Activated CD8-positive, alpha-beta memory T cell treated with anti-CD3 and anti-CD28 coated beads, Interleukin-2, amount 50 U/mL, for 24 hours (primary cell): ENCODE data around the gene TLE1.
"Not testable (repeated sequence)": the region's sequence is repeated elsewhere in the genome, so short reads cannot be mapped to it uniquely, and the experiment has no call there.

Experiments used
- DNase-seq: peaks from one replicate; pipeline ENCODE4 v3.0.0-alpha.2; 2020; ENCODE audit errors: extremely low read depth

The TLE1 gene

GRCh38 chr9:81652058-81652687 is 37.2 kb downstream of the TLE1 start:
- no peak for DNase-seq

DNA sequence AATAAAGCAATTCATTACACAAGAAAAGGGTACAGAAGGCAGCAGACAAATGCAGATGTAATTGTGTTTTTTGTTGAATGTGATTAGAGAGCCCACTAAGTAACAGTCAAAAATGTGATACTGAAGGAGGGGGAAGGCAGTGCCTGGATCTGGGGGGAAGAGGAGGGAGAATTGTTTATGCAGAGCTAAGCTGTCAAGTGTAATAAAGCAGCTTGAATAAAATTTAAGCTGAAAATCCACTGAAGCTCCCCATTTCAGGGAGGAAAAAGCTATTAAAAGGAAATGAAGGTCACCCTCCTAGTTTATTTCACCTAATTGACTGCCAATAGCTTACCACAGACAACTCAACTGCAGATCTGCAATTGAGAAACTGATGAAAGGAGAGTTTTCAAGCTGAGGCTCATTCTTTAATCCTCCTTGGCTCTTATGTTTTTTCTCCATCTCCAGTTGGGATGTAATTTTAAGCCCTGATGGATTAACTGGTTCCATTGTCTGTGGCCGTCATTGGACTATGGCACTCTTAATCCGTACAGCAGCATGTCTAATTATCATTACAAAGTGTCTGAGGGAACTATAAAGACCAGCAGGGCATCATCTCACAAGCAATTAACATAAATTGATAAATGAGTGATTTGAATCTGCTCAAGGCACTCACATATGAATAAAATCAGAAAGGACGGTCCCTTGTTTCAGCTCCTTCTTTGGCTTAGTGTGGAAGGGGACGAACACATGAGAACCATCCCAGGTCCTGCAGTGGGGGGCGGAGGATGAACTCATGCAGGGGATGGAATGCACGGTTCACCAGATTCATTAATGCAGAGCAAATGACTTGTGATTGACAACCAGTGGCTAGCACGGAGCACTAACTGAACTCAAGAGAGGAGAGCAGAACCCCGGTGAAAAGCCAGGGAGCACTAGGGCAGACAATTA is 38.5 kb downstream of the TLE1 start:
- no peak for DNase-seq

GRCh38 chr9:81649475-81650240 is 39.7 kb downstream of the TLE1 start:
- DNase-seq = no peak

DNA sequence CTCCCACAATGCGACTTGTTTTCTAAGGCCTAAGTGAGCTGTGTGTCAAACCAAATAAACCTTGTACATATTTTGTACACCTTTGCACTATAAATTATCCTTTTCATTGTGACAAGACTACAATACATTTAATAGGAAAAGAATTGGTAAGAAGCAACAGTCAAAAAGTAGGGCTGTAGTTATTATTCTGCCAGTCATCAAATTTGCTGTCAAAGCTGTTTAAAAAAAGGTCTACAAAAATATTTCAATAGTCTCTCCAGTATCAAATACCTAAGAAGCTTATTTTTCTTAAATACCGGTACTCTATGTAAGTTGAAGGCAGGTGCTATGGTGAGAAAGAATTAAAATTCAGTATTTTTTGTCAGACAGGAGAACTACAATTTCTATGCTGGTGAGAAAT is 40.5 kb downstream of the TLE1 start:
- no peak for DNase-seq

DNA sequence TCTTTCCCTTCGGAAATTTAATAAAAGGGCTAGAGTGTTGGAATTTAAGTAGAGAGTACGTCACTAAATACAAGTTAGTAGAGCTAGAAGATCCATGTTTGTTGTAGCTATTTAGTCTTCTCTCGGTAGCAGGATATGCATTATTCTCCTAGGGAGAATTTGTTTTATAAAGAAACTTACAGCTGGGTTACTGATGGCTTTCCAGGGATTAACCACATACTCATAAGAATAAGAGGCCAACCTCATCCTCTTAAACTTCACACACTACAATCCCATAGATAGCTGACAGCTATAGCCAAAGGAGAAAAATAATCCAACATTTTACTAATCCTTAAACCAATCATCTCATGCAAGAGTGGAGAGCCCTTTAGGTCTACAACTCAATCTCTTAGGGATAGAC is 43.0 kb downstream of the TLE1 start:
- DNase-seq = no peak

DNA sequence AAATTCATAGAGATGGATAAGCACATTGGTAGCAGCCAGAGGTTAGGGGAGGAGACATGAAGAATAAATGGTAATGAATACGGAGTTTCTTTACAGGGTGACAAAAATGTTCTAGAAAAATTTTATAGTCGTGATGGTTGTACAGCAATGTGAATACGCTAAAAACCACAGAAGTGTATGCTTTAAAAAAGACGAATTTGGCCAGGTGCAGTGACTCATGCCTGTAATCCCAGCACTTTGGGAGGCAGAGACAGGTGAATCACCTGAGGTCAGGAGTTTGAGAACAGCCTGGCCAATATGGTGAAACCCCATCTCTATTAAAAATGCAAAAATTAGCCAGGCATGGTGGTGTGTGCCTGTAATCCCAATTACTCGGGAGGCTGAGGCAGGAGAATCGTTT is 44.8 kb downstream of the TLE1 start:
- not testable (repeated sequence) for DNase-seq

DNA sequence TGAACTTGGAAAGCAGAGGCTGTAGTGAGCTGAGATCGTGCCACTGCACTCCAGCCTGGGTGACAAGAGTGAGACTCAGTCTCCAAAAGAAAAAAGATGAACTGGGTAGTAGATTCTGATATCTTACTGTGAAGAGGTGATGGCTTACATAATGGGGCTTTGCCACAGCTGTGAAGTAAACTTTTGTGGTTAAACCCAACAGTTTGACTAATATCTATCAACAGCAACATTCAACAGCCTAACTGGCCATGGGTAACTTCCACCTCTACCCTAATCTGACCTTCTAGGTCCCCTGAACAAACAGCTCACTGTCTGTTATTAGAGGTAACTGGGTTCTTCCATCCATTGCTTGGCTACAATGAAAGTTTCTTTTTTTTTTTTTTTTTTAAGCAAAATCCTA is 52.1 kb downstream of the TLE1 start:
- DNase-seq = no peak

GRCh38 chr9:81636255-81636599 is 53.1 kb downstream of the TLE1 start:
- no peak for DNase-seq

GRCh38 chr9:81635521-81636254 is 53.7 kb downstream of the TLE1 start:
- DNase-seq = no peak

GRCh38 chr9:81634915-81635516 is 54.3 kb downstream of the TLE1 start:
- no peak for DNase-seq

DNA sequence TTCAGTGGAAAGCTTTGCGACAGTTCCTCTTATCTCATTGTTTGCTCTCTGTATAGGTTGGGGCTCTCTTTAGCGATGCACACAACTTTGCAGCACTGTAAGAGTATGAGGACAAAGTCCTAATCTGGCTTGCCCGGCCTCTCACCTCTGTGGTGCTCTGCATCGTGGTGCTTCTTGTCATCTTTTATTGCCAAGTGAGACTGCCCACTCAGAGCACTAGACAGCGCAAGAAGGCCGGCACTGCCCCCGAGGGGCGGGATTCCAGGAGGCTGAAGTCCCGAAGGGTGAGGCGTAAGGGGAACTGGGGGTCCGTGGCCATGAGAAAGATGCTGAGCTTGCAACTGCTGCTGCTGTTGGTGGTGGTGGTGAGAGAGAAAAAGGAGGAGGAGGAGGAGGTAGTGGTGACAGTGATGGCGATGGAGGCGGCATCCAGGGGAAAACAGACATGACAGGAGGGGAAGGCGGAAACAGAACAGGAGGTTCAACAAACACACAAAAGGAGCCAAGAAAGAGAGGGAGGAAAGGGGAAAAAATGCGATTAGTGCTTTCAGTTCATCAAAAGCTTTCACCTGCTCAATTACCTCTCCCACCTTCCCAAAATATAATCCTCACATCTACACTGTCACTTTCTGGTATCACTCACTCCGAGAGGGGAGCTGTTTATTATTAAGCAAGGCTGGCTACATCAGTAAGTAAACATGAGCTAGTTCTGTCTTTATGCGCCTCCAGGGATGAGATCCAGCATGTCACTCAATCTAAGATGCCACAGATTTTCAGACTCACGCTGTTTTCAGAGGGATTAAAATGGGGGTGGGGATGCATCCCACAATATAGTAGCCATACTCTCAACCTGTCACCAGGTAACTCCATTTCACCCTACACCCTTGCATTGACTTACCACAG is 55.1 kb downstream of the TLE1 start:
- no peak for DNase-seq

- no peak for DNase-seq
Measured at GRCh38 chr9:81632599-81632998, 56.7 kb downstream of the TLE1 start.

- DNase-seq = no peak
Measured at GRCh38 chr9:81631218-81631745, 58.1 kb downstream of the TLE1 start.

GRCh38 chr9:81629440-81629839 is 59.9 kb downstream of the TLE1 start:
- DNase-seq = no peak

DNA sequence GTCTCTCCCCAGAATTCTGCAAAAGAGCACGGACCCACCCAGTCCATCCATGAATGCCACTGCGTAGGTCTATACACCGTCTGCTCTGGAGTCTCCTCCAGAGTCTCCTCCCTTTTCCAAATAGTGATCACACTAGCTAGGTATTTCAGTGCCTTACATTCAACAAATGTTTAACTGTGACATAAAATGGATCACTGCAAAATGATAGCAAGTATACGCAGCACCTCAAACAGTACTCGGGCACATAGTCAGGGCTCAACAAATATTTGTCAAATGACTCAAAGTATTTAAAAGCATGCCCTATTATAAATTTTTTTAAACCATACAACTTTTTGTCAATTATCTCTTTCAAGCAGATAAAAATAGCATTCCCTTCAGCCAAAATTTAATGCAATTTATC is 60.5 kb downstream of the TLE1 start:
- no peak for DNase-seq

DNA sequence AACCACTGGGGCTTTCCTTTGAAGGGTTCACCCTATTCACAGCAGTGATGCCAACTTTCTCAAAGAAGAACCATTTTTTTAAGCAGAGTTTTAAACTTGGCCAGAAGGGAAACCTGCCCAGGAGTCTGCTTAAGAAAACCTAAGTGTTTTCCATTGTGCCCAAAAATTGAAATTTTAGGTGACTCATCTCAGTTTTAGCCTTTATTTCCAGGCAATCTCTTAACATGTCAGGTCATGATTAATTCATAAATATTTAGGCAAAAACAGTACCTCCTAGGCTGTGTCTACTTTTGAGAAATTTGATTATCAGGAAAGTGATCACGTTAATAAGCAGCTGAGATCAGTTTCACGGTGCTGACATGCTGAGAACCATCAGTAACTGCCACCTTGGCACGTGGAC is 61.9 kb downstream of the TLE1 start:
- no peak for DNase-seq

DNA sequence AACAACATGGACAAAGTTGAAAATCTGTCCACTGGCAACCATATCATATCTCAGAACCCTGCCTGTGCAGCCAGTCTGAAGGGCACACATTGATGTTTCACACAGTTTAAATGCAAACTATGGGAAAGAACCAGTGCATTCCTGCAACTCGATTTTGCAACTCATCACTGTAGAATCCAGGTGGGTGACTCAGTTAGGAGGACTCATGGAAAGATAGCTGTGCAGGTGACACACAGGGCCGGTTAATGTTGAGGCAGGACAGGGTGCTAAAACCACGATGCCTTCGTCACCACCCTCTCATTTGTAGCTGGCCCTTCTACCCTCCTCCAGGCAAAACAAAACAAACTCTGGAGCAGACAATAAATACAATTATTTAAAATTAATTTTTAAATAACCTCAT is 62.8 kb downstream of the TLE1 start:
- DNase-seq = no peak

DNA sequence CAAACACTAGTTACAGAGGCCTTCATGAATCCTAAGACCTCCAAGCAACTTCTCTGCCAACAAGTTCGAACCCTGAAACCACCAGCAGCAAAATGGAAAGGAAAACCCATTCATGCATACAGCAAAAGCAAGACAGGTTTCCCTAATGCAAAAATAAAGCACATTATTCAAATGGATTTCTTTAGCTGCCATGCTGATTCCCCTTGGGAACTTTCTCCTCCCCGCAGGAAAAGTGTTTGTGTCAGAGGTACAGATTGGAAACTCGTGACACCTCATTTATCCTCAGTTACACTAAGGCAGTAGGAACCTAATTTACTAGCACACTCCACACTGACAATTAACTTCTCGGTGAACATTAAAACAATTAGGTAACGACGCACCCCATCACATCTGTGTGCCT is 63.4 kb downstream of the TLE1 start:
- no peak for DNase-seq

DNA sequence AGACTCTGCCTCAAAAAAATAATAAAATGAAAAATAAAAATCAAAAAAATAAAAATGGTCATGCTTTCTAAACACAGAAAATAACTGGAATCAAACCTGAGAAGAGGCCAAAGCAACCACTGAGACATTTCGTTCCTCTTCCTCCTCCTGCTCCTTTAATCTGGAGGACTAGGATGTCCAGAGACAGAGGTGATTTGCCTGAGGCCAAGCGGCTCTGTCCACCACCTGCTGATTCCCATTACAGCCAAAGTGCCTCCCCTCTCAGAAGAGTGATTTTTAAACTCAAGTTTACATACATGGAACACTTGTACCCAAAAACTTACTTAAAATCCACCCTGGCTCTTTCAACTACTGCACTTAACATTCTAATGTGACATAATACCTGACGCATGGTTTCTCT is 65.6 kb downstream of the TLE1 start:
- DNase-seq = no peak
